T-helper 2 cell treated with Interferon-gamma antibody and Interleukin-4, amounts not matched to agents 5 μg/mL and 100 μg/mL, for 36 hours (primary cell): ENCODE measurements around the gene GALNT14.

ENCODE experiments used
- DNase-seq: peaks from one replicate; pipeline ENCODE4 v3.0.0; 2021; ENCODE audit warnings: low spot score
- H3K27ac Mint-ChIP-seq: one replicate; pipeline ENCODE4 v1.8.0; 2021; ENCODE audit warnings: mild to moderate bottlenecking, mixed read lengths
- H3K27me3 Mint-ChIP-seq: one replicate; pipeline ENCODE4 v1.8.0; 2021; ENCODE audit warnings: low read depth, mixed read lengths
- H3K36me3 Mint-ChIP-seq: one replicate; pipeline ENCODE4 v1.8.0; 2021; ENCODE audit warnings: low read depth, mixed read lengths
- H3K4me1 Mint-ChIP-seq: one replicate; pipeline ENCODE4 v1.8.0; 2021; ENCODE audit warnings: low read depth, mixed read lengths
- H3K4me3 Mint-ChIP-seq: one replicate; pipeline ENCODE4 v1.8.0; 2022; ENCODE audit warnings: mild to moderate bottlenecking, moderate library complexity, mixed read lengths
- H3K9me3 Mint-ChIP-seq: one replicate; pipeline ENCODE4 v1.8.0; 2021; ENCODE audit warnings: mixed read lengths

GALNT14 gene

DNA sequence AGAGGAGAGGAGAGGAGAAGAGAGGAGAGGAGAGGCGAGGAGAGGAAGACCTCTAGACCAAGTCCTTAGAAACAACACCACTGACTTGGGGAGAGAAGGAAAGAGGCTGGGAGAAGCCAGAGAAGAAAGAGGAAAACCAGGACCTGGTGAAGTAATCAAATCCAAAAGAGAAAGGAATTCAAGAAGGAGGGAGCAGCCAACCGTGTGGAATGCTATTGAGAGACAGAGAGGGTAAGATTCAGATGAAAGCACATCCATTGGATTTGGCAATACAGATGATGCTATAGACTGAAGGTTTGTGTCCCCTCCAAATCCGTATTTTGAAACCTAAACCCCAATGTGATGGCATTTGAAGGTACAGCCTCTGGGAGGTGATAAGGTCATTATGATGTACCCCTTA is 50.7 kb downstream of the GALNT14 start:
- H3K27ac Mint-ChIP-seq, result no peak overlapping the region
- H3K4me1 Mint-ChIP-seq, result no peaks in the 10 kb centered on the region
- no peak for DNase-seq
- no peaks in the 10 kb centered on the region for H3K27me3 Mint-ChIP-seq
- no peaks in the 10 kb centered on the region for H3K9me3 Mint-ChIP-seq
- H3K4me3 Mint-ChIP-seq, result no peak overlapping the region
- no peaks in the 10 kb centered on the region for H3K36me3 Mint-ChIP-seq

GRCh38 chr2:31086590-31086989 is 51.6 kb downstream of the GALNT14 start:
- no peak overlapping the region for H3K4me3 Mint-ChIP-seq
- no peaks in the 10 kb centered on the region for H3K36me3 Mint-ChIP-seq
- H3K27ac Mint-ChIP-seq, result no peak overlapping the region
- no peaks in the 10 kb centered on the region for H3K27me3 Mint-ChIP-seq
- no peaks in the 10 kb centered on the region for H3K4me1 Mint-ChIP-seq
- no peaks in the 10 kb centered on the region for H3K9me3 Mint-ChIP-seq
- no peak for DNase-seq

DNA sequence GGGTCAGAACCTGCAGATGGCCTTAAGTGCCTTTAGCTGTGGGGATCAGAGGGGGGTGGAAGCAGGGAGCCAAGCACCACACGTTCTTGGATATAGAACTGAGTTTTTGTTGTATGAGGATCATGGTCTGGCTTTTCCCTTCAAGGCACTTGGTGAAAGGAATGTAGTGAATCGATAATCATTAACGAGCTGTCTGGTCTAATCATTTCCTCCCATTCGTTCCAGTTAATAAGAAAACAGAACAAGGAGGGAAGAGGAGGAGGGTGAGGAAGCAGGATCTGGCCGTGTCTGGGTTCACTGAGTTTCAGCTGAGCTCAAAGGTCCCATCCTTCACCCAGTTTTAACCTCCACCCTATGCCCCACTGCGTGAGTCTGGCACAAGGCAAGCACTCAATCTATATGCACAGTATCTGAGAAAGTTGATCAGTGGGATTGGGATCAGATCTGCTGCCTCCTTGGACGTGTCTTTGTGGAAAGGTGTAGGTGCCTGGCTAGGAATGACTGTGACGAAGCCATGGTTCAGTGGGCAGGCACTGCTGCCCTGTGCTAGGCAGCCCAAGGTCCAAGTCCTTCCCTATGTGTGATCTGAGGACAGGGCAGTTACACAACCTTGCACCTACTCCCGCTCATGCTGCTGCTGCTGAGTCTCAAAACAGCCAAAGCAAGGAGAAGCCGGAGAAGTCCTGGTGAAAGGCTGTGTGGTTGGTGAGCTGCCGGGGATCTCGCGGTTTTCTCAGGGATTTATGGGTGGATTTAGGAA is 54.8 kb downstream of the GALNT14 start:
- no peaks in the 10 kb centered on the region for H3K4me1 Mint-ChIP-seq
- DNase-seq, result no peak
- H3K27ac Mint-ChIP-seq, result no peak overlapping the region
- H3K4me3 Mint-ChIP-seq, result no peak overlapping the region
- no peaks in the 10 kb centered on the region for H3K9me3 Mint-ChIP-seq
- H3K27me3 Mint-ChIP-seq, result no peaks in the 10 kb centered on the region
- no peaks in the 10 kb centered on the region for H3K36me3 Mint-ChIP-seq

GRCh38 chr2:31082002-31082401 is 56.2 kb downstream of the GALNT14 start:
- no peaks in the 10 kb centered on the region for H3K36me3 Mint-ChIP-seq
- no peaks in the 10 kb centered on the region for H3K9me3 Mint-ChIP-seq
- no peak for DNase-seq
- H3K4me1 Mint-ChIP-seq, result no peaks in the 10 kb centered on the region
- H3K4me3 Mint-ChIP-seq, result no peak overlapping the region
- peaks cover 3% of the 10 kb centered on the region for H3K27me3 Mint-ChIP-seq
- H3K27ac Mint-ChIP-seq, result no peak overlapping the region

DNA sequence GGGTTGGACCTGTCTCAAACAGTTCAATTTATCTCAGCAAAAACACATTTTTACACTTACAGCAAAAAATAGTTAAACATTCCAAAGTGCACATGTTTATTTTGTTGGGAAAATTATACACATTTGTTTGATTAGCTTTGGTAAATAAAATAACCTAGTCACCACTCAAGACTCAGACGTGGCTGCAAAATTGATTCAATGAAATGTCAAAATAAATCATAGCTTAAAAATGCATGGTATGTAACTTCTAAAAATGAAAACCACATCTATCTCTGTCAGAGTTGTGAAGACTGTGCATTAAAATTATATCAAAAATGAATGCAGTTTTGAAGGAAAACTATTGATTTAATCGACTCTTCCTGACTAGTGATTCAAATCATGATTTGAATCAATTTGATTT is 56.7 kb downstream of the GALNT14 start:
- H3K36me3 Mint-ChIP-seq, result no peaks in the 10 kb centered on the region
- no peak overlapping the region for H3K27ac Mint-ChIP-seq
- H3K4me3 Mint-ChIP-seq, result no peak overlapping the region
- DNase-seq, result no peak
- H3K27me3 Mint-ChIP-seq, result peaks cover 3% of the 10 kb centered on the region
- no peaks in the 10 kb centered on the region for H3K9me3 Mint-ChIP-seq
- no peaks in the 10 kb centered on the region for H3K4me1 Mint-ChIP-seq

GRCh38 chr2:31080361-31080760 is 57.9 kb downstream of the GALNT14 start:
- peaks cover 3% of the 10 kb centered on the region for H3K27me3 Mint-ChIP-seq
- H3K4me3 Mint-ChIP-seq, result no peak overlapping the region
- H3K27ac Mint-ChIP-seq, result no peak overlapping the region
- no peaks in the 10 kb centered on the region for H3K9me3 Mint-ChIP-seq
- no peaks in the 10 kb centered on the region for H3K4me1 Mint-ChIP-seq
- DNase-seq, result no peak
- no peaks in the 10 kb centered on the region for H3K36me3 Mint-ChIP-seq

GRCh38 chr2:31079665-31080064 is 58.6 kb downstream of the GALNT14 start:
- H3K27me3 Mint-ChIP-seq, result peaks cover 3% of the 10 kb centered on the region
- H3K27ac Mint-ChIP-seq, result no peak overlapping the region
- no peaks in the 10 kb centered on the region for H3K9me3 Mint-ChIP-seq
- no peaks in the 10 kb centered on the region for H3K36me3 Mint-ChIP-seq
- H3K4me3 Mint-ChIP-seq, result no peak overlapping the region
- H3K4me1 Mint-ChIP-seq, result no peaks in the 10 kb centered on the region
- DNase-seq, result no peak

DNA sequence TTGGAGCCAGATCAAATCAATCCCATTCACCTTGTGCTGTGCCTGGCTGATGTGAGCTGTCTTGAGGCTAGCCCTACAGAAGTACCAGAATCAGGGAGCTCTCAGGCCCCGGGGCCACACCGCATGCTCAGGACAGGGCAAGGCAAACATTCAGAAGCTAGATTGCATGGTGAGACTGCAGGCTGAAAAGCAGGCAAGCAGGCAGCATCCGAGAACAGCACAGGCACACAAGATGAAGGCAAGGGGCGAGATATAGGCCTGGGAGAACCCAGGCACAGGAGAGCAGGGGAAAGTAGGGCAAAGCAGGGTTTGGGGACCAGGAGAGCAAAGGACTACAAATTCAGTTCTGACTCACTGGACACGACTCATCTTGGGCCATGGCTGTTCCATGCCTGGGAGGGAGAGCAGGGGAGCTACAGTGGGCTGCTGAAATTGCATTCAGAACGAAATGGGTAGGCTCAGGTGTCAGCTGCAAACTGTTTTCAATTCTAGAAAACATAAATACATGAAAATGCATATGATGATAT is 59.6 kb downstream of the GALNT14 start:
- no peaks in the 10 kb centered on the region for H3K4me1 Mint-ChIP-seq
- DNase-seq, result no peak
- H3K27me3 Mint-ChIP-seq, result peaks cover 3% of the 10 kb centered on the region
- no peak overlapping the region for H3K4me3 Mint-ChIP-seq
- no peaks in the 10 kb centered on the region for H3K9me3 Mint-ChIP-seq
- no peaks in the 10 kb centered on the region for H3K36me3 Mint-ChIP-seq
- H3K27ac Mint-ChIP-seq, result no peak overlapping the region

GRCh38 chr2:31078011-31078410 is 60.2 kb downstream of the GALNT14 start:
- Mint-ChIP-seq H3K4me1 (no peaks in the 10 kb centered on the region), H3K27ac (no peak overlapping the region), H3K4me3 (no peak overlapping the region), H3K36me3 (no peaks in the 10 kb centered on the region), H3K9me3 (no peaks in the 10 kb centered on the region), H3K27me3 (peaks cover 3% of the 10 kb centered on the region)
- no peak for DNase-seq

- Mint-ChIP-seq H3K27me3 (peaks cover 3% of the 10 kb centered on the region), H3K4me1 (no peaks in the 10 kb centered on the region), H3K36me3 (no peaks in the 10 kb centered on the region), H3K27ac (no peak overlapping the region), H3K9me3 (no peaks in the 10 kb centered on the region), H3K4me3 (no peak overlapping the region)
- no peak for DNase-seq
Measured at GRCh38 chr2:31075941-31076590, 62.2 kb downstream of the GALNT14 start.

- Mint-ChIP-seq H3K4me3 (no peak overlapping the region), H3K4me1 (no peaks in the 10 kb centered on the region), H3K9me3 (no peaks in the 10 kb centered on the region), H3K27me3 (peaks cover 3% of the 10 kb centered on the region), H3K36me3 (no peaks in the 10 kb centered on the region), H3K27ac (no peak overlapping the region)
- no peak for DNase-seq
Measured at GRCh38 chr2:31075431-31075830, 62.8 kb downstream of the GALNT14 start.

- Mint-ChIP-seq H3K9me3 (no peaks in the 10 kb centered on the region), H3K27ac (no peak overlapping the region), H3K27me3 (no peaks in the 10 kb centered on the region), H3K4me1 (no peaks in the 10 kb centered on the region), H3K36me3 (no peaks in the 10 kb centered on the region), H3K4me3 (no peak overlapping the region)
- DNase-seq, result no peak
Measured at GRCh38 chr2:31071741-31072140, 66.5 kb downstream of the GALNT14 start.

DNA sequence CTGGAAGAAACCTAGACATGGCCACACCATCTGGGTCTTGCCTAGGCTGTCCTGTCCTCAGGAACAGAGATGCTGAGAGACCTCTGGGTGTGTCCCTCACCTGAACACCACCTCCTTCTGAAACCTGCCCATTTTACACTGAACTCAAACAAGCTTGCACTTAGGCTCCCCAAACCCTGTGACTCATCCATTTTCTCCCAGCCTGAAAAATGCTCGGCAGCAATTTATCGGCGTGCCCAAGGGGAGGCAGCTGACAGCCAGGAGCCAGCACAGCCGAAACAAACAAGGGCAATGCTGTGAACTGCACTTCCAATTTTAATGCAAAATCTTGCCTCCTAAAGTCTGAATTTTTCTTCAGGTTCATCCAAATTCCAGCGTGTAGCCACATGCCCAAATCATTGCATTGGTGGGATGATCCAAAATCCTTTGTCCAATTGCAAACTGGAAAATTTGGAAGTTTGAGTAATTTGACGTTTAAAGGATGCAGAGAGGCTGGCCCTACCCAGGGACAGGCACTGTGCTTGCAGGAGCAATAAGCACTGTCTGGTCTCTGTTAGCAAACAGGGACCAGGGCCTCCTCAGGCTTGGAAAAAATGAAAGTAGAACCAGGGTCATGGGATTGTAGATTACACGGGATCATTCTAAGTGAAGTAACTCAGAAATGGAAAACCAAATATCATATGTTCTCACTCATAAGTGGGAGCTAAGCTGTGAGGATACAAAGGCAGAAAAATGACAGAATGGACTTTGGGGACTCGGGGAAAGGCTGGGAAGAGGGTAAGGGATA is 67.7 kb downstream of the GALNT14 start:
- H3K4me1 Mint-ChIP-seq, result no peaks in the 10 kb centered on the region
- H3K36me3 Mint-ChIP-seq, result no peaks in the 10 kb centered on the region
- H3K4me3 Mint-ChIP-seq, result no peak overlapping the region
- no peak overlapping the region for H3K27ac Mint-ChIP-seq
- no peak for DNase-seq
- H3K9me3 Mint-ChIP-seq, result no peaks in the 10 kb centered on the region
- H3K27me3 Mint-ChIP-seq, result no peaks in the 10 kb centered on the region
